ENCODE data around the gene AHI1. TPM values are rescaled to one million over a fixed set of nuclear protein-coding genes. Genes with fewer than 3 reads are reported as not detected.

AHI1 gene
- polyA plus RNA-seq, 2 donors, result 3.9 to 8.8 TPM

GRCh38 chr6:135506270-135506997, 8.9 kb upstream of the AHI1 start:
- Histone ChIP-seq H3K27me3 (ENCODE audit: control insufficient read depth in 1 of 2, insufficient read depth in 2 of 2, low read length in 2 of 2) (no peaks in the 10 kb centered on the region), H3K27ac (ENCODE audit: low read depth in 2 of 2, low read length in 1 of 2) (no peak overlapping the region), H3K4me1 (ENCODE audit: control insufficient read depth in 2 of 2, insufficient read depth in 2 of 2, low read length in 1 of 2) (no peaks in the 10 kb centered on the region), H3K4me3 (ENCODE audit: low read depth in 1 of 2, low read length in 2 of 2) (no peak overlapping the region), H3K9me3 (ENCODE audit: control insufficient read depth in 2 of 2, insufficient read depth in 1 of 2, low read depth in 1 of 2, low read length in 1 of 2) (no peaks in the 10 kb centered on the region), H3K36me3 (ENCODE audit: control insufficient read depth in 2 of 2, insufficient read depth in 2 of 2, low read length in 1 of 2) (no peaks in the 10 kb centered on the region)
- WGBS, 2 donors, result 48 to 63% methylated on average over 4 of the region's 4 CpGs

GRCh38 chr6:135505648-135506047, 8.1 kb upstream of the AHI1 start:
- H3K4me1 ChIP-seq (ENCODE audit: control insufficient read depth in 2 of 2, insufficient read depth in 2 of 2, low read length in 1 of 2), result no peaks in the 10 kb centered on the region
- H3K36me3 ChIP-seq (ENCODE audit: control insufficient read depth in 2 of 2, insufficient read depth in 2 of 2, low read length in 1 of 2), result no peaks in the 10 kb centered on the region
- no peaks in the 10 kb centered on the region for H3K27me3 ChIP-seq (ENCODE audit: control insufficient read depth in 1 of 2, insufficient read depth in 2 of 2, low read length in 2 of 2)
- WGBS, 2 donors, result 33 to 47% methylated on average over 1 of the region's 1 CpG
- no peak overlapping the region for H3K4me3 ChIP-seq (ENCODE audit: low read depth in 1 of 2, low read length in 2 of 2)
- no peaks in the 10 kb centered on the region for H3K9me3 ChIP-seq (ENCODE audit: control insufficient read depth in 2 of 2, insufficient read depth in 1 of 2, low read depth in 1 of 2, low read length in 1 of 2)
- H3K27ac ChIP-seq (ENCODE audit: low read depth in 2 of 2, low read length in 1 of 2), result no peak overlapping the region

- 86 to 97% methylated on average over 3 of the region's 3 CpGs for WGBS, 2 donors
- Histone ChIP-seq H3K27ac (ENCODE audit: low read depth in 2 of 2, low read length in 1 of 2) (no peak overlapping the region), H3K9me3 (ENCODE audit: control insufficient read depth in 2 of 2, insufficient read depth in 1 of 2, low read depth in 1 of 2, low read length in 1 of 2) (no peaks in the 10 kb centered on the region), H3K36me3 (ENCODE audit: control insufficient read depth in 2 of 2, insufficient read depth in 2 of 2, low read length in 1 of 2) (no peaks in the 10 kb centered on the region), H3K4me3 (ENCODE audit: low read depth in 1 of 2, low read length in 2 of 2) (no peak overlapping the region), H3K27me3 (ENCODE audit: control insufficient read depth in 1 of 2, insufficient read depth in 2 of 2, low read length in 2 of 2) (no peaks in the 10 kb centered on the region), H3K4me1 (ENCODE audit: control insufficient read depth in 2 of 2, insufficient read depth in 2 of 2, low read length in 1 of 2) (no peaks in the 10 kb centered on the region)
Observed at GRCh38 chr6:135505222-135505621, 7.7 kb upstream of the AHI1 start.

- Histone ChIP-seq H3K27ac (ENCODE audit: low read depth in 2 of 2, low read length in 1 of 2) (no peak overlapping the region), H3K9me3 (ENCODE audit: control insufficient read depth in 2 of 2, insufficient read depth in 1 of 2, low read depth in 1 of 2, low read length in 1 of 2) (no peaks in the 10 kb centered on the region), H3K36me3 (ENCODE audit: control insufficient read depth in 2 of 2, insufficient read depth in 2 of 2, low read length in 1 of 2) (no peaks in the 10 kb centered on the region), H3K4me1 (ENCODE audit: control insufficient read depth in 2 of 2, insufficient read depth in 2 of 2, low read length in 1 of 2) (no peaks in the 10 kb centered on the region), H3K27me3 (ENCODE audit: control insufficient read depth in 1 of 2, insufficient read depth in 2 of 2, low read length in 2 of 2) (no peaks in the 10 kb centered on the region), H3K4me3 (ENCODE audit: low read depth in 1 of 2, low read length in 2 of 2) (no peak overlapping the region)
- WGBS, 2 donors, result 87 to 90% methylated on average over 3 of the region's 3 CpGs
Observed at GRCh38 chr6:135504734-135505133, 7.2 kb upstream of the AHI1 start.

- WGBS, 2 donors, result 87 to 90% methylated on average over 6 of the region's 6 CpGs
- no peaks in the 10 kb centered on the region for H3K27me3 ChIP-seq (ENCODE audit: control insufficient read depth in 1 of 2, insufficient read depth in 2 of 2, low read length in 2 of 2)
Observed at GRCh38 chr6:135503703-135504475, 6.3 kb upstream of the AHI1 start.

GRCh38 chr6:135499441-135500340, 2.2 kb upstream of the AHI1 start:
- 88 to 89% methylated on average over 5 of the region's 5 CpGs for WGBS, 2 donors
- no peaks in the 10 kb centered on the region for H3K27me3 ChIP-seq (ENCODE audit: control insufficient read depth in 1 of 2, insufficient read depth in 2 of 2, low read length in 2 of 2)
- H3K27ac ChIP-seq (ENCODE audit: low read depth in 2 of 2, low read length in 1 of 2), result no peak overlapping the region

More at GRCh38 chr6:135503703-135504475, 6.3 kb upstream of the AHI1 start:
- Histone ChIP-seq H3K27ac (ENCODE audit: low read depth in 2 of 2, low read length in 1 of 2) (no peak overlapping the region), H3K9me3 (ENCODE audit: control insufficient read depth in 2 of 2, insufficient read depth in 1 of 2, low read depth in 1 of 2, low read length in 1 of 2) (no peaks in the 10 kb centered on the region), H3K4me3 (ENCODE audit: low read depth in 1 of 2, low read length in 2 of 2) (no peak overlapping the region), H3K4me1 (ENCODE audit: control insufficient read depth in 2 of 2, insufficient read depth in 2 of 2, low read length in 1 of 2) (no peaks in the 10 kb centered on the region), H3K36me3 (ENCODE audit: control insufficient read depth in 2 of 2, insufficient read depth in 2 of 2, low read length in 1 of 2) (no peaks in the 10 kb centered on the region)

GRCh38 chr6:135498185-135498841, 773 bp upstream of the AHI1 start:
- Histone ChIP-seq H3K9me3 (ENCODE audit: control insufficient read depth in 2 of 2, insufficient read depth in 1 of 2, low read depth in 1 of 2, low read length in 1 of 2) (no peaks in the 10 kb centered on the region), H3K4me3 (ENCODE audit: low read depth in 1 of 2, low read length in 2 of 2) (peak overlapping the region; percentile 81 to 98), H3K36me3 (ENCODE audit: control insufficient read depth in 2 of 2, insufficient read depth in 2 of 2, low read length in 1 of 2) (no peaks in the 10 kb centered on the region), H3K27me3 (ENCODE audit: control insufficient read depth in 1 of 2, insufficient read depth in 2 of 2, low read length in 2 of 2) (no peaks in the 10 kb centered on the region), H3K4me1 (ENCODE audit: control insufficient read depth in 2 of 2, insufficient read depth in 2 of 2, low read length in 1 of 2) (no peaks in the 10 kb centered on the region), H3K27ac (ENCODE audit: low read depth in 2 of 2, low read length in 1 of 2) (peak overlapping the region; percentile 92 to 97)
- 1 to 2% methylated on average over 16 of the region's 16 CpGs for WGBS, 2 donors

More at GRCh38 chr6:135499441-135500340, 2.2 kb upstream of the AHI1 start:
- Histone ChIP-seq H3K4me1 (ENCODE audit: control insufficient read depth in 2 of 2, insufficient read depth in 2 of 2, low read length in 1 of 2) (no peaks in the 10 kb centered on the region), H3K4me3 (ENCODE audit: low read depth in 1 of 2, low read length in 2 of 2) (no peak overlapping the region), H3K9me3 (ENCODE audit: control insufficient read depth in 2 of 2, insufficient read depth in 1 of 2, low read depth in 1 of 2, low read length in 1 of 2) (no peaks in the 10 kb centered on the region), H3K36me3 (ENCODE audit: control insufficient read depth in 2 of 2, insufficient read depth in 2 of 2, low read length in 1 of 2) (no peaks in the 10 kb centered on the region)

GRCh38 chr6:135496800-135497411, 634 bp downstream of the AHI1 start:
- 1 to 2% methylated on average over 9 of the region's 9 CpGs for WGBS, 2 donors
- Histone ChIP-seq H3K9me3 (ENCODE audit: control insufficient read depth in 2 of 2, insufficient read depth in 1 of 2, low read depth in 1 of 2, low read length in 1 of 2) (no peaks in the 10 kb centered on the region), H3K4me3 (ENCODE audit: low read depth in 1 of 2, low read length in 2 of 2) (peak overlapping the region; percentile 81 to 98)

More at GRCh38 chr6:135496800-135497411, 634 bp downstream of the AHI1 start:
- H3K4me1 ChIP-seq (ENCODE audit: control insufficient read depth in 2 of 2, insufficient read depth in 2 of 2, low read length in 1 of 2), result no peaks in the 10 kb centered on the region
- H3K36me3 ChIP-seq (ENCODE audit: control insufficient read depth in 2 of 2, insufficient read depth in 2 of 2, low read length in 1 of 2), result no peaks in the 10 kb centered on the region
- no peaks in the 10 kb centered on the region for H3K27me3 ChIP-seq (ENCODE audit: control insufficient read depth in 1 of 2, insufficient read depth in 2 of 2, low read length in 2 of 2)
- H3K27ac ChIP-seq (ENCODE audit: low read depth in 2 of 2, low read length in 1 of 2), result peak overlapping the region; percentile 92 to 97

Data from esophagus (tissue), 2 donors.